HepG2 (cell line): ENCODE measurements around the gene SATB2. TPM values are rescaled to one million over a fixed set of nuclear protein-coding genes. Genes with fewer than 3 reads are reported as not detected.

Experiments used
- ATAC-seq: fragments of 200-7000 bp; cut with Tn5 transposase; 3 replicates; pipeline ENCODE4 v1.9.1; 2020; ENCODE audit warnings: mild to moderate bottlenecking, moderate library complexity
- BruUV-seq: library from RNA; stranded (reverse); fragments of 400-500 nt; replicated peaks from 2 replicates; lab custom pipeline; 2021; lab: Mats Ljungman, UMichigan
- CTCF ChIA-PET: fragments of 300-600 bp; formaldehyde crosslinking; extraction: SDS; loops from one replicate; lab custom pipeline; 2021; ENCODE audit warnings: low total read pairs, inconsistent platforms, low intra/inter-chr PET ratio; lab: Yijun Ruan, JAX
- POLR2A ChIA-PET: fragments of 350-600 bp; sonication (Branson Sonifier 250); formaldehyde crosslinking; loops from one replicate; lab custom pipeline; 2020; ENCODE audit warnings: antibody characterized with exemption, inconsistent platforms; lab: Yijun Ruan, JAX
- DNase-seq: peaks from one replicate; pipeline ENCODE4 v3.0.0-alpha.2; 2015; ENCODE audit warnings: low spot score
- FAIRE-seq: peaks from 3 replicates; lab custom pipeline; 2011; peaks lifted over from hg19 to GRCh38; lab: Jason Lieb, UNC
- H2AFZ ChIP-seq: one replicate; pipeline ENCODE4 v1.6.1; 2011; ENCODE audit warnings: low read length, inconsistent platforms
- H3K27ac ChIP-seq: fragments of 300-600 bp; 3 replicates; pipeline ENCODE4 v1.8.0; 2011; ENCODE audit warnings: mixed run types, mild to moderate bottlenecking, mixed read lengths, low read length, inconsistent platforms; ENCODE audit not compliant: insufficient read depth; ENCODE audit errors: extremely low read length
- H3K27me3 ChIP-seq, 2 experiments: fragments of 200-600 bp in 1 of 2; 2 replicates in 1 of 2; 3 replicates in 1 of 2; pipeline versions ENCODE4 v1.6.0 to v1.8.0; 2011; ENCODE audit warnings: low read length in 2 of 2, mild to moderate bottlenecking in 2 of 2, moderate library complexity in 2 of 2, inconsistent platforms in 1 of 2; ENCODE audit not compliant: insufficient read depth in 2 of 2, control insufficient read depth in 1 of 2
- H3K36me3 ChIP-seq, 2 experiments: fragments of 200-600 bp in 1 of 2; replicated peaks in 1 of 2; 2 replicates in 1 of 2; 3 replicates in 1 of 2; pipeline versions ENCODE4 v1.5.1 to v1.8.0; 2011; ENCODE audit warnings: low read length in 2 of 2, inconsistent platforms in 1 of 2; ENCODE audit not compliant: insufficient read depth in 2 of 2, control insufficient read depth in 1 of 2
- H3K4me1 ChIP-seq: 2 replicates; pipeline ENCODE4 v1.5.1; 2012; ENCODE audit warnings: low read length, inconsistent platforms; ENCODE audit not compliant: insufficient read depth
- H3K4me2 ChIP-seq: 2 replicates; pipeline ENCODE4 v1.6.0; 2011; ENCODE audit warnings: low read depth, low read length, inconsistent platforms
- H3K4me3 ChIP-seq, 3 experiments: fragments of 200-600 bp in 1 of 3; sonication (generic), shearing (Covaris generic) in 1 of 3; replicated peaks in 1 of 3; 2 replicates each; pipeline ENCODE4 v1.5.1; 2011 to 2016; ENCODE audit warnings: low read length in 3 of 3, inconsistent platforms in 2 of 3, low read depth in 2 of 3, mild to moderate bottlenecking in 2 of 3, control low read depth in 1 of 3, mixed read lengths in 1 of 3; ENCODE audit not compliant: insufficient read depth in 1 of 3
- H3K79me2 ChIP-seq: one replicate; pipeline ENCODE4 v1.6.1; 2011; ENCODE audit warnings: low read length, inconsistent platforms; ENCODE audit not compliant: insufficient read depth
- H3K9ac ChIP-seq: 2 replicates; pipeline ENCODE4 v1.6.0; 2011; ENCODE audit warnings: mild to moderate bottlenecking, low read depth, low read length, inconsistent platforms; ENCODE audit not compliant: insufficient read depth
- H3K9me3 ChIP-seq: 2 replicates; pipeline ENCODE4 v1.5.1; 2012; ENCODE audit warnings: mild to moderate bottlenecking, low read length
- H4K20me1 ChIP-seq: 2 replicates; pipeline ENCODE4 v1.6.0; 2011; ENCODE audit warnings: inconsistent platforms, mild to moderate bottlenecking, low read length, moderate library complexity; ENCODE audit not compliant: insufficient read depth
- ATM ChIP-seq: fragments of 450-650 bp; IDR thresholded peaks from 2 replicates; pipeline ENCODE4 v1.7.1; 2017; ENCODE audit warnings: mild to moderate bottlenecking, borderline replicate concordance
- GTF3A ChIP-seq: sonication (generic); formaldehyde crosslinking; conservative IDR thresholded peaks from 2 replicates; pipeline ENCODE4 v1.4.0; 2020; ENCODE audit warnings: mild to moderate bottlenecking, missing genetic modification reagents
- MAZ ChIP-seq, 2 experiments: sonication (generic) in 1 of 2; formaldehyde crosslinking in 1 of 2; IDR thresholded peaks; 2 replicates each; pipeline versions ENCODE4 v1.5.0 to v1.6.1; 2012 to 2020; ENCODE audit warnings: low read depth in 2 of 2, mild to moderate bottlenecking in 2 of 2, borderline replicate concordance in 1 of 2, improper control_type of control experiment in 1 of 2, low read length in 1 of 2, missing genetic modification reagents in 1 of 2, moderate library complexity in 1 of 2
- MIER2 ChIP-seq: IDR thresholded peaks from 2 replicates; pipeline ENCODE4 v1.6.1; 2016; ENCODE audit warnings: missing biosample characterization, missing genetic modification reagents
- SP1 ChIP-seq, 2 experiments: fragments of 450-650 bp in 1 of 2; sonication (generic) in 1 of 2; formaldehyde crosslinking in 1 of 2; IDR thresholded peaks; 2 replicates each; pipeline versions ENCODE4 v1.4.0 to v1.6.1; 2016 to 2020; ENCODE audit warnings: missing genetic modification reagents in 1 of 2
- TEAD2 ChIP-seq: sonication (generic); formaldehyde crosslinking; IDR thresholded peaks from 2 replicates; pipeline ENCODE4 v1.9.0; 2021; ENCODE audit warnings: missing genetic modification reagents
- ZC3H4 ChIP-seq: sonication (generic); formaldehyde crosslinking; IDR thresholded peaks from 2 replicates; pipeline ENCODE4 v1.4.0; 2020; ENCODE audit warnings: missing genetic modification reagents, borderline replicate concordance
- ZNF331 ChIP-seq: sonication (generic); formaldehyde crosslinking; IDR thresholded peaks from 2 replicates; pipeline ENCODE4 v1.4.0; 2020; ENCODE audit warnings: missing genetic modification reagents
- ZNF558 ChIP-seq: sonication (generic); formaldehyde crosslinking; IDR thresholded peaks from 2 replicates; pipeline ENCODE4 v1.9.0; 2022; ENCODE audit warnings: mild to moderate bottlenecking, missing genetic modification reagents, borderline replicate concordance
- ZNF660 ChIP-seq: sonication (generic); formaldehyde crosslinking; IDR thresholded peaks from 2 replicates; pipeline ENCODE4 v1.5.1; 2020; ENCODE audit warnings: mild to moderate bottlenecking, low read depth, missing genetic modification reagents, borderline replicate concordance
- ZNF775 ChIP-seq: sonication (generic); formaldehyde crosslinking; IDR thresholded peaks from 2 replicates; pipeline ENCODE4 v1.4.0; 2020; ENCODE audit warnings: missing genetic modification reagents, mild to moderate bottlenecking, moderate library complexity, borderline replicate concordance
- ZNF878 ChIP-seq: sonication (generic); formaldehyde crosslinking; IDR thresholded peaks from 2 replicates; pipeline ENCODE4 v1.8.1; 2023; ENCODE audit warnings: mild to moderate bottlenecking, missing genetic modification reagents, moderate library complexity
- WGBS: methylation state at CpG from one replicate; pipeline ENCODE4 v1.1.6; 2017; ENCODE audit warnings: low lambda C conversion rate; 5-methylcytosine and 5-hydroxymethylcytosine counted together
- in situ Hi-C: cut with HindIII; loops from 2 replicates; pipeline ENCODE4 v1.10.0; 2017; ENCODE audit warnings: low pct_unique_long_range_greater_than_20kb; ENCODE audit not compliant: extremely low pct_ligation_motif_present
- intact Hi-C: fragments of 100-400 bp; cut with micrococcal nuclease; formaldehyde crosslinking; loops from one replicate; pipeline ENCODE4 v1.10.0; 2022; ENCODE audit not compliant: unreplicated experiment
- polyA plus RNA-seq, 8 experiments: library from polyadenylated mRNA; depleted of rRNA in 3 of 8; stranded (reverse) in 7 of 8; unstranded in 1 of 8; fragments of >200 nt; fragmentation: Illumina TruSeq in 4 of 8; extraction: Trizol in 4 of 8; gene quantifications; 2 replicates each; pipeline versions ENCODE4 v1.2.1 to v1.2.3, GENCODE V29; 2011 to 2016; ENCODE audit warnings: low read depth in 4 of 8, missing spikeins in 1 of 8, mixed read lengths in 1 of 8; ENCODE audit not compliant: insufficient read depth in 1 of 8
- total RNA-seq, 5 experiments: library from RNA; depleted of rRNA; stranded (reverse); fragments of >200 nt; fragmentation: Illumina TruSeq; extraction: Trizol; gene quantifications; 2 replicates each; pipeline ENCODE4 v1.2.3, GENCODE V29; 2016; ENCODE audit warnings: low read depth in 1 of 5
- TF ChIP-seq, protein P1 (sequence below): sonication (generic); formaldehyde crosslinking; IDR thresholded peaks from 2 replicates; pipeline ENCODE4 v1.4.0; 2020; ENCODE audit warnings: missing genetic modification reagents
- TF ChIP-seq, protein P2 (sequence below): sonication (generic); formaldehyde crosslinking; conservative IDR thresholded peaks from 2 replicates; pipeline ENCODE4 v1.8.0; 2022; ENCODE audit warnings: low read depth, missing genetic modification reagents

The SATB2 gene
- total and polyA plus RNA-seq, 2 of the 13 experiments (the other 11 are each of a cell fraction or from before 2014, with no cell fraction given): 2.5 to 5.5 TPM

DNA sequence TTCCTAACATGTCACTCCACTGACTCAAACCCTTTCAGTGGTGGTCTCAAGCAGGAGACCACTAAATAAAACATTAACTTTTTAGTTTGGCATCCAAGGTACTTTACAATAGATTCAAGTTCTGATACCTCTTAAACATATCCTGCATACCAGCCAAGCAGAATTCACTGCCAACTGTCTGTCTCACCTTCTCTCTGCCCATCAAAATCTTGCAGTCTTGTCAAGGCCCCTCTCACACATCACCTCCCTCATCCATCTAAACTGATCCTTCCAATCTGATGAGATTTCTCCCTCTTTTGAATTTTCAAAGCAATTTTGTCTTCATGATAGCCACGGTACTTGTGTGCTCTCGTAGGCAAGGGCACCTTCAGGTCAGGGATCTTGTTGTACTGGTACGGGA lies 43.7 kb downstream of the SATB2 start:
- BruUV-seq: no TSS peak
- Histone ChIP-seq H3K4me1 (no peaks in the 10 kb centered on the region), H3K4me2 (no peak overlapping the region), H3K27ac (no peak overlapping the region), H3K27me3 (no peaks in the 10 kb centered on the region), H3K4me3 (no peak overlapping the region), H3K79me2 (no peaks in the 10 kb centered on the region), H3K36me3 (no peaks in the 10 kb centered on the region; a peak in 1 of 5 replicates), H4K20me1 (no peaks in the 10 kb centered on the region), H2AFZ (no peak overlapping the region), H3K9ac (no peak overlapping the region), H3K9me3 (no peaks in the 10 kb centered on the region)
- FAIRE-seq (no peak), ATAC-seq (no peak), DNase-seq (no peak)
- in situ Hi-C loops: no loop called here
- 69% methylated on average over 3 of the region's 3 CpGs for WGBS
- ChIA-PET POLR2A (no interaction called here), CTCF (no interaction called here)
- intact Hi-C loops: no loop called here
- no peak for TF ChIP-seq ATM
- no peak for TF ChIP-seq ZNF331 (CRISPR knock-in tag)
- no peak for TF ChIP-seq ZNF775 (CRISPR knock-in tag)
- TF ChIP-seq ZNF558: no peak
- TF ChIP-seq ZNF660 (CRISPR knock-in tag): no peak
- TF ChIP-seq ZNF878: no peak
- TF ChIP-seq, protein P1, sequence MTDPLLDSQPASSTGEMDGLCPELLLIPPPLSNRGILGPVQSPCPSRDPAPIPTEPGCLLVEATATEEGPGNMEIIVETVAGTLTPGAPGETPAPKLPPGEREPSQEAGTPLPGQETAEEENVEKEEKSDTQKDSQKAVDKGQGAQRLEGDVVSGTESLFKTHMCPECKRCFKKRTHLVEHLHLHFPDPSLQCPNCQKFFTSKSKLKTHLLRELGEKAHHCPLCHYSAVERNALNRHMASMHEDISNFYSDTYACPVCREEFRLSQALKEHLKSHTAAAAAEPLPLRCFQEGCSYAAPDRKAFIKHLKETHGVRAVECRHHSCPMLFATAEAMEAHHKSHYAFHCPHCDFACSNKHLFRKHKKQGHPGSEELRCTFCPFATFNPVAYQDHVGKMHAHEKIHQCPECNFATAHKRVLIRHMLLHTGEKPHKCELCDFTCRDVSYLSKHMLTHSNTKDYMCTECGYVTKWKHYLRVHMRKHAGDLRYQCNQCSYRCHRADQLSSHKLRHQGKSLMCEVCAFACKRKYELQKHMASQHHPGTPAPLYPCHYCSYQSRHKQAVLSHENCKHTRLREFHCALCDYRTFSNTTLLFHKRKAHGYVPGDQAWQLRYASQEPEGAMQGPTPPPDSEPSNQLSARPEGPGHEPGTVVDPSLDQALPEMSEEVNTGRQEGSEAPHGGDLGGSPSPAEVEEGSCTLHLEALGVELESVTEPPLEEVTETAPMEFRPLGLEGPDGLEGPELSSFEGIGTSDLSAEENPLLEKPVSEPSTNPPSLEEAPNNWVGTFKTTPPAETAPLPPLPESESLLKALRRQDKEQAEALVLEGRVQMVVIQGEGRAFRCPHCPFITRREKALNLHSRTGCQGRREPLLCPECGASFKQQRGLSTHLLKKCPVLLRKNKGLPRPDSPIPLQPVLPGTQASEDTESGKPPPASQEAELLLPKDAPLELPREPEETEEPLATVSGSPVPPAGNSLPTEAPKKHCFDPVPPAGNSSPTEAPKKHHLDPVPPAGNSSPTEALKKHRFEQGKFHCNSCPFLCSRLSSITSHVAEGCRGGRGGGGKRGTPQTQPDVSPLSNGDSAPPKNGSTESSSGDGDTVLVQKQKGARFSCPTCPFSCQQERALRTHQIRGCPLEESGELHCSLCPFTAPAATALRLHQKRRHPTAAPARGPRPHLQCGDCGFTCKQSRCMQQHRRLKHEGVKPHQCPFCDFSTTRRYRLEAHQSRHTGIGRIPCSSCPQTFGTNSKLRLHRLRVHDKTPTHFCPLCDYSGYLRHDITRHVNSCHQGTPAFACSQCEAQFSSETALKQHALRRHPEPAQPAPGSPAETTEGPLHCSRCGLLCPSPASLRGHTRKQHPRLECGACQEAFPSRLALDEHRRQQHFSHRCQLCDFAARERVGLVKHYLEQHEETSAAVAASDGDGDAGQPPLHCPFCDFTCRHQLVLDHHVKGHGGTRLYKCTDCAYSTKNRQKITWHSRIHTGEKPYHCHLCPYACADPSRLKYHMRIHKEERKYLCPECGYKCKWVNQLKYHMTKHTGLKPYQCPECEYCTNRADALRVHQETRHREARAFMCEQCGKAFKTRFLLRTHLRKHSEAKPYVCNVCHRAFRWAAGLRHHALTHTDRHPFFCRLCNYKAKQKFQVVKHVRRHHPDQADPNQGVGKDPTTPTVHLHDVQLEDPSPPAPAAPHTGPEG (CRISPR knock-in tag): no peak
- TF ChIP-seq, protein P2, sequence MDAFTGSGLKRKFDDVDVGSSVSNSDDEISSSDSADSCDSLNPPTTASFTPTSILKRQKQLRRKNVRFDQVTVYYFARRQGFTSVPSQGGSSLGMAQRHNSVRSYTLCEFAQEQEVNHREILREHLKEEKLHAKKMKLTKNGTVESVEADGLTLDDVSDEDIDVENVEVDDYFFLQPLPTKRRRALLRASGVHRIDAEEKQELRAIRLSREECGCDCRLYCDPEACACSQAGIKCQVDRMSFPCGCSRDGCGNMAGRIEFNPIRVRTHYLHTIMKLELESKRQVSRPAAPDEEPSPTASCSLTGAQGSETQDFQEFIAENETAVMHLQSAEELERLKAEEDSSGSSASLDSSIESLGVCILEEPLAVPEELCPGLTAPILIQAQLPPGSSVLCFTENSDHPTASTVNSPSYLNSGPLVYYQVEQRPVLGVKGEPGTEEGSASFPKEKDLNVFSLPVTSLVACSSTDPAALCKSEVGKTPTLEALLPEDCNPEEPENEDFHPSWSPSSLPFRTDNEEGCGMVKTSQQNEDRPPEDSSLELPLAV (CRISPR knock-in tag): no peak
- TF ChIP-seq MIER2 (CRISPR knock-in tag): no peak
- no peak for TF ChIP-seq SP1 (IDR thresholded peaks at IDR 0.05)
- TF ChIP-seq SP1 (CRISPR knock-in tag; IDR thresholded peaks at IDR 0.05): no peak
- no peak for TF ChIP-seq TEAD2 (CRISPR knock-in tag)
- no peak for TF ChIP-seq ZC3H4 (CRISPR knock-in tag)
- TF ChIP-seq GTF3A: no peak
- TF ChIP-seq MAZ (IDR thresholded peaks at IDR 0.05; ENCODE audit: borderline replicate concordance, low read depth, low read length): no peak
- no peak for TF ChIP-seq MAZ (CRISPR knock-in tag; IDR thresholded peaks at IDR 0.05; ENCODE audit: low read depth)
